ENCODE measurements around the gene GLT8D2. TPM values are rescaled to one million over a fixed set of nuclear protein-coding genes. Genes with fewer than 3 reads are reported as not detected.
A peak's percentile ranks its signal among the peaks of the same experiment; 100 is the strongest.

The GLT8D2 gene
- total RNA-seq, 1 donor from 2014 or later: 0.46 TPM

GRCh38 chr12:103969391-103969790, 80.6 kb downstream of the GLT8D2 start:
- H3K4me1 Mint-ChIP-seq (ENCODE audit: low read depth): peaks cover 26% of the 10 kb centered on the region
- H3K27ac Mint-ChIP-seq: peak overlapping the region; percentile 30
- H3K9me3 Mint-ChIP-seq (ENCODE audit: low read depth): no peaks in the 10 kb centered on the region
- no peak overlapping the region for H3K4me3 Mint-ChIP-seq (ENCODE audit: low read depth)
- no peaks in the 10 kb centered on the region for H3K27me3 Mint-ChIP-seq
- no peak for TF ChIP-seq CTCF (IDR thresholded peaks at IDR 0.05; ENCODE audit: unreplicated experiment)
- DNase-seq (ENCODE audit: low spot score, unreplicated experiment): no peak
- peaks cover 10% of the 10 kb centered on the region for H3K36me3 Mint-ChIP-seq (ENCODE audit: insufficient read depth)

- Mint-ChIP-seq H3K9me3 (ENCODE audit: low read depth) (no peaks in the 10 kb centered on the region), H3K4me3 (ENCODE audit: low read depth) (peak overlapping the region; percentile 96), H3K4me1 (ENCODE audit: low read depth) (peaks cover 32% of the 10 kb centered on the region), H3K36me3 (ENCODE audit: insufficient read depth) (peaks cover 6% of the 10 kb centered on the region), H3K27me3 (no peaks in the 10 kb centered on the region), H3K27ac (peak overlapping the region; percentile 99)
- TF ChIP-seq CTCF (IDR thresholded peaks at IDR 0.05; ENCODE audit: unreplicated experiment): no peak
- DNase-seq (ENCODE audit: low spot score, unreplicated experiment): no peak
Measured at GRCh38 chr12:103966736-103967135, 83.3 kb downstream of the GLT8D2 start.

GRCh38 chr12:103965590-103966504, 84.1 kb downstream of the GLT8D2 start, which contains the start of gene TDG:
Gene TDG, plus strand, starts transcription at chr12:103965872. Its CDS starts 166 bp downstream, at chr12:103966038.
- TF ChIP-seq CTCF (IDR thresholded peaks at IDR 0.05; ENCODE audit: unreplicated experiment): peak; percentile 38
- H3K4me3 Mint-ChIP-seq (ENCODE audit: low read depth): peak within 1 kb of the TSS; percentile 96
- DNase-seq (ENCODE audit: low spot score, unreplicated experiment): peak; percentile 93
- no peaks in the 10 kb centered on the region for H3K9me3 Mint-ChIP-seq (ENCODE audit: low read depth)
- peaks cover 6% of the 10 kb centered on the region for H3K36me3 Mint-ChIP-seq (ENCODE audit: insufficient read depth)
- H3K27me3 Mint-ChIP-seq: no peaks in the 10 kb centered on the region
- peak within 1 kb of the TSS; percentile 99 for H3K27ac Mint-ChIP-seq
- H3K4me1 Mint-ChIP-seq (ENCODE audit: low read depth): peaks cover 32% of the 10 kb centered on the region

GRCh38 chr12:103965255-103965589, 84.8 kb downstream of the GLT8D2 start:
- Mint-ChIP-seq H3K27me3 (no peaks in the 10 kb centered on the region), H3K36me3 (ENCODE audit: insufficient read depth) (peaks cover 6% of the 10 kb centered on the region), H3K27ac (peak overlapping the region; percentile 99), H3K4me1 (ENCODE audit: low read depth) (peaks cover 32% of the 10 kb centered on the region), H3K9me3 (ENCODE audit: low read depth) (no peaks in the 10 kb centered on the region), H3K4me3 (ENCODE audit: low read depth) (peak overlapping the region; percentile 96)
- DNase-seq (ENCODE audit: low spot score, unreplicated experiment): no peak
- no peak for TF ChIP-seq CTCF (IDR thresholded peaks at IDR 0.05; ENCODE audit: unreplicated experiment)

- no peak for TF ChIP-seq CTCF (IDR thresholded peaks at IDR 0.05; ENCODE audit: unreplicated experiment)
- Mint-ChIP-seq H3K27me3 (no peaks in the 10 kb centered on the region), H3K4me1 (ENCODE audit: low read depth) (peaks cover 32% of the 10 kb centered on the region), H3K36me3 (ENCODE audit: insufficient read depth) (peaks cover 6% of the 10 kb centered on the region), H3K9me3 (ENCODE audit: low read depth) (no peaks in the 10 kb centered on the region), H3K4me3 (ENCODE audit: low read depth) (peak overlapping the region; percentile 96), H3K27ac (peak overlapping the region; percentile 99)
- DNase-seq (ENCODE audit: low spot score, unreplicated experiment): no peak
Measured at GRCh38 chr12:103964805-103965204, 85.2 kb downstream of the GLT8D2 start.

All from progenitor cell of endocrine pancreas (in vitro differentiated cells).